Measurements from ENCODE around the gene ACTC1. TPM values are rescaled to one million over a fixed set of nuclear protein-coding genes. Genes with fewer than 3 reads are reported as not detected.

ACTC1 gene
- total and polyA plus RNA-seq, 3 experiments from 2014 or later, result not detected

GRCh38 chr15:34794590-34795206 lies 651 bp downstream of the ACTC1 start:
- no peaks in the 10 kb centered on the region for H3K4me1 ChIP-seq (ENCODE audit: insufficient read depth, low read length)
- no peaks in the 10 kb centered on the region for H3K36me3 Mint-ChIP-seq
- no peak overlapping the region for H3K4me3 Mint-ChIP-seq
- peaks cover 18 to 74% of the 10 kb centered on the region in 2 donors for H3K27me3 Mint-ChIP-seq
- no peaks in the 10 kb centered on the region for H3K36me3 ChIP-seq (ENCODE audit: insufficient read depth, low read length)
- no peak overlapping the region for H3K4me3 ChIP-seq (ENCODE audit: low read length)
- H3K27ac ChIP-seq (ENCODE audit: low read depth, low read length), result no peak overlapping the region
- no peak for DNase-seq
- no peaks in the 10 kb centered on the region for H3K9me3 ChIP-seq (ENCODE audit: low read length)
- POLR2A ChIA-PET, result no interaction called here
- CTCF ChIA-PET, result no interaction called here
- no peak overlapping the region for H3K27ac Mint-ChIP-seq
- H3K27me3 ChIP-seq (ENCODE audit: insufficient read depth, low read length, poor library complexity, severe bottlenecking), result no peaks in the 10 kb centered on the region
- peaks cover 0 to 2% (median 0%) of the 10 kb centered on the region in 5 donors for H3K9me3 Mint-ChIP-seq
- peaks cover 0 to 3% (median 0%) of the 10 kb centered on the region in 3 donors for H3K4me1 Mint-ChIP-seq

- Mint-ChIP-seq H3K27ac (no peak overlapping the region), H3K9me3 (peaks cover 0 to 2% (median 0%) of the 10 kb centered on the region in 5 donors), H3K4me3 (no peak overlapping the region), H3K36me3 (no peaks in the 10 kb centered on the region), H3K27me3 (peaks cover 17 to 73% of the 10 kb centered on the region in 2 donors), H3K4me1 (peaks cover 0 to 3% (median 0%) of the 10 kb centered on the region in 3 donors)
- no peaks in the 10 kb centered on the region for H3K9me3 ChIP-seq (ENCODE audit: low read length)
- no peaks in the 10 kb centered on the region for H3K27me3 ChIP-seq (ENCODE audit: insufficient read depth, low read length, poor library complexity, severe bottlenecking)
- no peak overlapping the region for H3K27ac ChIP-seq (ENCODE audit: low read depth, low read length)
- H3K4me1 ChIP-seq (ENCODE audit: insufficient read depth, low read length), result no peaks in the 10 kb centered on the region
- H3K4me3 ChIP-seq (ENCODE audit: low read length), result no peak overlapping the region
- ChIA-PET POLR2A (no interaction called here), CTCF (no interaction called here)
- DNase-seq, result no peak
- no peaks in the 10 kb centered on the region for H3K36me3 ChIP-seq (ENCODE audit: insufficient read depth, low read length)
Measured at GRCh38 chr15:34793901-34794300, 1.4 kb downstream of the ACTC1 start.

GRCh38 chr15:34793071-34793470 lies 2.3 kb downstream of the ACTC1 start:
- Histone ChIP-seq H3K27ac (ENCODE audit: low read depth, low read length) (no peak overlapping the region), H3K27me3 (ENCODE audit: insufficient read depth, low read length, poor library complexity, severe bottlenecking) (no peaks in the 10 kb centered on the region), H3K4me1 (ENCODE audit: insufficient read depth, low read length) (no peaks in the 10 kb centered on the region), H3K9me3 (ENCODE audit: low read length) (no peaks in the 10 kb centered on the region), H3K4me3 (ENCODE audit: low read length) (no peak overlapping the region), H3K36me3 (ENCODE audit: insufficient read depth, low read length) (no peaks in the 10 kb centered on the region)
- Mint-ChIP-seq H3K27ac (no peak overlapping the region), H3K9me3 (peaks cover 0 to 2% (median 0%) of the 10 kb centered on the region in 5 donors), H3K4me3 (no peak overlapping the region), H3K27me3 (peaks cover 17 to 72% of the 10 kb centered on the region in 2 donors), H3K36me3 (no peaks in the 10 kb centered on the region), H3K4me1 (peaks cover 0 to 3% (median 0%) of the 10 kb centered on the region in 3 donors)
- no peak for DNase-seq
- POLR2A ChIA-PET, result no interaction called here
- CTCF ChIA-PET, result no interaction called here

GRCh38 chr15:34791701-34792100 lies 3.6 kb downstream of the ACTC1 start:
- Mint-ChIP-seq H3K27me3 (peaks cover 17 to 66% of the 10 kb centered on the region in 2 donors), H3K4me1 (peaks cover 0 to 3% (median 0%) of the 10 kb centered on the region in 3 donors), H3K4me3 (no peak overlapping the region), H3K36me3 (no peaks in the 10 kb centered on the region), H3K27ac (no peak overlapping the region), H3K9me3 (peaks cover 0 to 2% (median 0%) of the 10 kb centered on the region in 5 donors)
- no peaks in the 10 kb centered on the region for H3K27me3 ChIP-seq (ENCODE audit: insufficient read depth, low read length, poor library complexity, severe bottlenecking)
- H3K36me3 ChIP-seq (ENCODE audit: insufficient read depth, low read length), result no peaks in the 10 kb centered on the region
- no peaks in the 10 kb centered on the region for H3K9me3 ChIP-seq (ENCODE audit: low read length)
- ChIA-PET CTCF (no interaction called here), POLR2A (no interaction called here)
- no peak overlapping the region for H3K4me3 ChIP-seq (ENCODE audit: low read length)
- no peak overlapping the region for H3K27ac ChIP-seq (ENCODE audit: low read depth, low read length)
- DNase-seq, result no peak
- H3K4me1 ChIP-seq (ENCODE audit: insufficient read depth, low read length), result no peaks in the 10 kb centered on the region

GRCh38 chr15:34790121-34790520 lies 5.2 kb downstream of the ACTC1 start:
- peaks cover 18 to 68% of the 10 kb centered on the region in 2 donors for H3K27me3 Mint-ChIP-seq
- H3K27me3 ChIP-seq (ENCODE audit: insufficient read depth, low read length, poor library complexity, severe bottlenecking), result no peaks in the 10 kb centered on the region
- CTCF ChIA-PET, result no interaction called here

GRCh38 chr15:34789326-34789725 lies 6.0 kb downstream of the ACTC1 start:
- Mint-ChIP-seq H3K9me3 (no peaks in the 10 kb centered on the region), H3K27ac (no peak overlapping the region), H3K4me1 (peaks cover 0 to 1% (median 0%) of the 10 kb centered on the region in 3 donors), H3K27me3 (peaks cover 16 to 67% of the 10 kb centered on the region in 2 donors), H3K36me3 (no peaks in the 10 kb centered on the region), H3K4me3 (no peak overlapping the region)
- Histone ChIP-seq H3K9me3 (ENCODE audit: low read length) (no peaks in the 10 kb centered on the region), H3K4me3 (ENCODE audit: low read length) (no peak overlapping the region), H3K27ac (ENCODE audit: low read depth, low read length) (no peak overlapping the region), H3K4me1 (ENCODE audit: insufficient read depth, low read length) (no peaks in the 10 kb centered on the region), H3K27me3 (ENCODE audit: insufficient read depth, low read length, poor library complexity, severe bottlenecking) (no peaks in the 10 kb centered on the region), H3K36me3 (ENCODE audit: insufficient read depth, low read length) (no peaks in the 10 kb centered on the region)
- DNase-seq, result no peak
- POLR2A ChIA-PET, result no interaction called here
- CTCF ChIA-PET, result interaction anchor here (0.6 kb wide), 1 partner anchor 8 kb away, joined by 3 read pairs; no protein-coding TSS in a partner anchor

More at GRCh38 chr15:34790121-34790520, 5.2 kb downstream of the ACTC1 start:
- no peak overlapping the region for H3K27ac ChIP-seq (ENCODE audit: low read depth, low read length)
- H3K27ac Mint-ChIP-seq, result no peak overlapping the region
- no peak overlapping the region for H3K4me3 Mint-ChIP-seq
- no peak for DNase-seq
- H3K9me3 Mint-ChIP-seq, result peaks cover 0 to under 1% (median 0%) of the 10 kb centered on the region in 5 donors
- no peaks in the 10 kb centered on the region for H3K36me3 Mint-ChIP-seq
- H3K36me3 ChIP-seq (ENCODE audit: insufficient read depth, low read length), result no peaks in the 10 kb centered on the region
- no peaks in the 10 kb centered on the region for H3K4me1 ChIP-seq (ENCODE audit: insufficient read depth, low read length)
- peaks cover 0 to 3% (median 0%) of the 10 kb centered on the region in 3 donors for H3K4me1 Mint-ChIP-seq
- H3K4me3 ChIP-seq (ENCODE audit: low read length), result no peak overlapping the region
- POLR2A ChIA-PET, result no interaction called here
- no peaks in the 10 kb centered on the region for H3K9me3 ChIP-seq (ENCODE audit: low read length)

- ChIA-PET POLR2A (no interaction called here), CTCF (no interaction called here)
- no peaks in the 10 kb centered on the region for H3K27me3 ChIP-seq (ENCODE audit: insufficient read depth, low read length, poor library complexity, severe bottlenecking)
- no peaks in the 10 kb centered on the region for H3K36me3 ChIP-seq (ENCODE audit: insufficient read depth, low read length)
- DNase-seq, result no peak
- no peak overlapping the region for H3K4me3 ChIP-seq (ENCODE audit: low read length)
- no peak overlapping the region for H3K4me3 Mint-ChIP-seq
- peaks cover 11 to 49% of the 10 kb centered on the region in 2 donors for H3K27me3 Mint-ChIP-seq
- no peak overlapping the region for H3K27ac Mint-ChIP-seq
- H3K9me3 ChIP-seq (ENCODE audit: low read length), result no peaks in the 10 kb centered on the region
- no peaks in the 10 kb centered on the region for H3K4me1 Mint-ChIP-seq
- H3K36me3 Mint-ChIP-seq, result no peaks in the 10 kb centered on the region
- H3K9me3 Mint-ChIP-seq, result peaks cover 0 to 9% (median 4%) of the 10 kb centered on the region in 5 donors
- no peaks in the 10 kb centered on the region for H3K4me1 ChIP-seq (ENCODE audit: insufficient read depth, low read length)
- no peak overlapping the region for H3K27ac ChIP-seq (ENCODE audit: low read depth, low read length)
Measured at GRCh38 chr15:34786206-34786605, 9.1 kb downstream of the ACTC1 start.

- Histone ChIP-seq H3K4me3 (ENCODE audit: low read length) (no peak overlapping the region), H3K9me3 (ENCODE audit: low read length) (no peaks in the 10 kb centered on the region), H3K27ac (ENCODE audit: low read depth, low read length) (no peak overlapping the region), H3K36me3 (ENCODE audit: insufficient read depth, low read length) (no peaks in the 10 kb centered on the region), H3K27me3 (ENCODE audit: insufficient read depth, low read length, poor library complexity, severe bottlenecking) (no peaks in the 10 kb centered on the region), H3K4me1 (ENCODE audit: insufficient read depth, low read length) (no peaks in the 10 kb centered on the region)
- Mint-ChIP-seq H3K27me3 (peaks cover 11 to 34% of the 10 kb centered on the region in 2 donors), H3K36me3 (no peaks in the 10 kb centered on the region), H3K4me1 (no peaks in the 10 kb centered on the region), H3K4me3 (no peak overlapping the region), H3K27ac (no peak overlapping the region), H3K9me3 (peaks cover 0 to 11% (median 9%) of the 10 kb centered on the region in 5 donors)
- no peak for DNase-seq
- CTCF ChIA-PET, result no interaction called here
- POLR2A ChIA-PET, result no interaction called here
Measured at GRCh38 chr15:34783991-34784390, 11.4 kb downstream of the ACTC1 start.

Data from CD8-positive, alpha-beta memory T cell (primary cell).